Mammary epithelial cell (primary cell): Measurements from ENCODE around the gene THADA.

Experiments used
- CTCF ChIP-seq, 2 donors: IDR thresholded peaks in 1 of 2; conservative IDR thresholded peaks in 1 of 2; 2 replicates each; pipeline ENCODE4 v1.5.1; 2011 to 2012; ENCODE audit warnings: inconsistent platforms in 2 of 2, low read length in 2 of 2, mild to moderate bottlenecking in 2 of 2, control low read depth in 1 of 2, low read depth in 1 of 2; ENCODE audit not compliant: insufficient read depth in 1 of 2; ENCODE audit errors: extremely low read depth in 1 of 2
- EZH2 ChIP-seq: IDR thresholded peaks from 2 replicates; pipeline ENCODE4 v1.6.1; 2012; ENCODE audit warnings: low read length, inconsistent platforms, borderline replicate concordance

- TF ChIP-seq CTCF (conservative IDR thresholded peaks at IDR 0.05 in 1 of 2, IDR thresholded peaks at IDR 0.05 in 1 of 2; ENCODE audit: extremely low read depth in 1 of 2, insufficient read depth in 1 of 2, low read depth in 1 of 2, low read length in 2 of 2) (no peak), EZH2 (no peak)
Measured at GRCh38 chr2:43414586-43415135, 181.2 kb downstream of the THADA start.
